Astrocyte (in vitro differentiated cells and primary cell): Measurements from ENCODE around the gene HOXA6. TPM values are rescaled to one million over a fixed set of nuclear protein-coding genes. Genes with fewer than 3 reads are reported as not detected.

Experiments used
- DNase-seq: peaks from one replicate; pipeline ENCODE4 v3.0.0-alpha.2; 2010; ENCODE audit warnings: low read depth
- FAIRE-seq: peaks from 2 replicates; lab custom pipeline; 2011; peaks lifted over from hg19 to GRCh38; lab: Jason Lieb, UNC
- H2AFZ ChIP-seq: 2 replicates; pipeline ENCODE4 v1.6.0; 2012; ENCODE audit warnings: low read depth, low read length, inconsistent platforms
- H3K27ac ChIP-seq: 2 replicates; pipeline ENCODE4 v1.5.1; 2011; ENCODE audit warnings: low read depth, low read length, inconsistent platforms
- H3K27me3 ChIP-seq: 2 replicates; pipeline ENCODE4 v1.6.0; 2011; ENCODE audit warnings: low read length, inconsistent platforms; ENCODE audit not compliant: insufficient read depth
- H3K36me3 ChIP-seq: 2 replicates; pipeline ENCODE4 v1.5.1; 2011; ENCODE audit warnings: low read length, inconsistent platforms; ENCODE audit not compliant: insufficient read depth
- H3K4me1 ChIP-seq: 2 replicates; pipeline ENCODE4 v1.5.1; 2011; ENCODE audit warnings: low read length, inconsistent platforms; ENCODE audit not compliant: insufficient read depth
- H3K4me2 ChIP-seq: 2 replicates; pipeline ENCODE4 v1.6.0; 2012; ENCODE audit warnings: low read length, inconsistent platforms
- H3K4me3 ChIP-seq: 2 replicates; pipeline ENCODE4 v1.5.1; 2011; ENCODE audit warnings: low read depth, mild to moderate bottlenecking, low read length, inconsistent platforms; ENCODE audit not compliant: insufficient read depth
- H3K79me2 ChIP-seq: 2 replicates; pipeline ENCODE4 v1.6.0; 2012; ENCODE audit warnings: mild to moderate bottlenecking, low read length, inconsistent platforms; ENCODE audit not compliant: insufficient read depth
- H3K9ac ChIP-seq: 2 replicates; pipeline ENCODE4 v1.6.0; 2012; ENCODE audit warnings: mild to moderate bottlenecking, low read length, inconsistent platforms
- H3K9me3 ChIP-seq: 2 replicates; pipeline ENCODE4 v1.5.1; 2012; ENCODE audit warnings: low read depth, mild to moderate bottlenecking, low read length, inconsistent platforms; ENCODE audit not compliant: insufficient read depth
- H4K20me1 ChIP-seq: 2 replicates; pipeline ENCODE4 v1.6.0; 2012; ENCODE audit warnings: low read length, inconsistent platforms; ENCODE audit not compliant: insufficient read depth
- H3K27ac Mint-ChIP-seq: one replicate; pipeline ENCODE4 v1.8.0; 2021; ENCODE audit warnings: mild to moderate bottlenecking, mixed read lengths; ENCODE audit not compliant: unreplicated experiment
- H3K27me3 Mint-ChIP-seq: one replicate; pipeline ENCODE4 v1.8.0; 2021; ENCODE audit warnings: low read depth, mixed read lengths; ENCODE audit not compliant: unreplicated experiment
- H3K36me3 Mint-ChIP-seq: one replicate; pipeline ENCODE4 v1.8.0; 2021; ENCODE audit warnings: low read depth, mixed read lengths; ENCODE audit not compliant: unreplicated experiment
- H3K4me1 Mint-ChIP-seq: one replicate; pipeline ENCODE4 v1.8.0; 2021; ENCODE audit warnings: low read depth, mixed read lengths; ENCODE audit not compliant: unreplicated experiment
- H3K4me3 Mint-ChIP-seq: one replicate; pipeline ENCODE4 v1.8.0; 2021; ENCODE audit warnings: mild to moderate bottlenecking, moderate library complexity, mixed read lengths; ENCODE audit not compliant: unreplicated experiment
- H3K9me3 Mint-ChIP-seq: one replicate; pipeline ENCODE4 v1.8.0; 2021; ENCODE audit warnings: mild to moderate bottlenecking, mixed read lengths; ENCODE audit not compliant: unreplicated experiment
- CTCF ChIP-seq: IDR thresholded peaks from 2 replicates; pipeline ENCODE4 v1.5.1; 2011; ENCODE audit warnings: low read depth, mild to moderate bottlenecking, inconsistent platforms, low read length, moderate library complexity; ENCODE audit not compliant: insufficient read depth
- EZH2 ChIP-seq: IDR thresholded peaks from 2 replicates; pipeline ENCODE4 v1.6.1; 2012; ENCODE audit warnings: mild to moderate bottlenecking, low read length, inconsistent platforms; ENCODE audit not compliant: insufficient read depth
- total RNA-seq: library from RNA; stranded (reverse); gene quantifications from 2 replicates; pipeline ENCODE4 v1.2.1, GENCODE V29; 2021

Gene HOXA6
- total RNA-seq, 1 donor from 2014 or later: not detected

GRCh38 chr7:27173956-27174873 lies 26.6 kb upstream of the HOXA6 start, which contains the start of gene HOXA10:
HOXA10 (minus strand) TSS chr7:27174320; CDS start chr7:27174306, 14 bp downstream.
- Histone ChIP-seq H4K20me1 (peaks cover 6% of the 10 kb centered on the region), H3K4me3 (no peak within 1 kb of the TSS), H3K4me1 (peaks cover 5% of the 10 kb centered on the region), H3K27me3 (peaks cover 92% of the 10 kb centered on the region), H2AFZ (no peak within 1 kb of the TSS), H3K27ac (no peak within 1 kb of the TSS), H3K36me3 (no peaks in the 10 kb centered on the region), H3K9me3 (peaks cover 10% of the 10 kb centered on the region), H3K4me2 (peak within 1 kb of the TSS; percentile 63), H3K9ac (no peak within 1 kb of the TSS), H3K79me2 (no peaks in the 10 kb centered on the region)
- TF ChIP-seq EZH2 (peak; percentile 11), CTCF (no peak)
- H3K36me3 Mint-ChIP-seq: no peaks in the 10 kb centered on the region
- H3K27me3 Mint-ChIP-seq: peaks cover 72% of the 10 kb centered on the region
- H3K4me3 Mint-ChIP-seq: no peak within 1 kb of the TSS
- DNase-seq: no peak
- H3K9me3 Mint-ChIP-seq: peaks cover 28% of the 10 kb centered on the region
- no peak for FAIRE-seq
- peak within 1 kb of the TSS; percentile 12 for H3K27ac Mint-ChIP-seq
- no peaks in the 10 kb centered on the region for H3K4me1 Mint-ChIP-seq

- H3K4me3 Mint-ChIP-seq: no peak overlapping the region
- H3K9me3 Mint-ChIP-seq: peaks cover 28% of the 10 kb centered on the region
- H3K36me3 Mint-ChIP-seq: no peaks in the 10 kb centered on the region
- no peak for TF ChIP-seq CTCF
- TF ChIP-seq EZH2: peak; percentile 92
- no peak overlapping the region for H3K27ac ChIP-seq
- peak overlapping the region; percentile 63 for H3K4me2 ChIP-seq
- FAIRE-seq (no peak), DNase-seq (no peak)
- H3K36me3 ChIP-seq: no peaks in the 10 kb centered on the region
- H3K9me3 ChIP-seq: peaks cover 11% of the 10 kb centered on the region
- no peak overlapping the region for H3K27ac Mint-ChIP-seq
- H3K79me2 ChIP-seq: no peaks in the 10 kb centered on the region
- H3K4me1 ChIP-seq: peaks cover 5% of the 10 kb centered on the region
- peaks cover 92% of the 10 kb centered on the region for H3K27me3 ChIP-seq
- H2AFZ ChIP-seq: no peak overlapping the region
- H3K4me3 ChIP-seq: no peak overlapping the region
- peaks cover 6% of the 10 kb centered on the region for H4K20me1 ChIP-seq
- H3K27me3 Mint-ChIP-seq: peaks cover 70% of the 10 kb centered on the region
- no peaks in the 10 kb centered on the region for H3K4me1 Mint-ChIP-seq
- no peak overlapping the region for H3K9ac ChIP-seq
Observed at GRCh38 chr7:27173511-27173955, 26.0 kb upstream of the HOXA6 start.
